ENCODE data around the gene COL11A2.

The COL11A2 gene

DNA sequence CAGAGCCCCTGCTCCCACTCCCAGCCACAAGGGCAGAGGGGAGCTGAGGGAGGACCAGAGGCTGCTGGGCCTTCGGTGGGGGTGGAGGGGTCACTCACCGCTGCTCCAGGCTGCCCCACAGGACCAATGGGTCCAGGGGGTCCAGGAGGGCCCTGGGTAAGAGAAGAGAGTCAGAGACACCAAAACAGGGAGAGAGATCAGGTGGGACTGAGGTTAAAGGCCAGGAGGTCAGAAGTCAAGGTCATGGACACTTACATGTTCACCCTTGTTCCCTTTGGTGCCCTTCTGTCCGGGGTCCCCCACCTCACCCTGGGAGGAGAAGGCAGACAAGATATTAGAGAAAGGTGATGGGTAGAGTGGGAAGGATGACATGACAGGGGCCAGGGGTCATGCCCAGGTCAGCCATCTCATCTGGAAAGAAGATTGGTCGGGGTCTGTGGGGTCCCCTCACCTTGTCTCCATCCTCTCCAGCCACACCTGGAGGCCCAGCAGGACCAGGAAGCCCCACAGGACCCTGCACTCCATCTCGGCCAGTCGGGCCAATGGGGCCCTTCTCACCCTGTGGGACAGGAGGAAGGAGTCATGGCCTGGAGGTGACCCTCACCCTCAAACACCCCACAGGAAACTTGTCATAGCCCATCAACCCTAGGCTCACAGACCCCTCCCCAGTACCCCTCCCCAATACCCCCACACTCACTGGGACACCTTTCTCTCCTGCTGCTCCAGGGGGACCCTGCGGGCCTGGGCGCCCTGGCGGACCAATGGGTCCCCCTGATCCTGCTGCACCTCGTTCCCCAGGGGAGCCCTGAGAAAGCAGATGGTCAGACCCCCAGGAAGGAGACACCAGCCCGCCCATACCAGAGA lies 21.0 kb downstream of the COL11A2 start:
- FAIRE-seq: no peak

DNA sequence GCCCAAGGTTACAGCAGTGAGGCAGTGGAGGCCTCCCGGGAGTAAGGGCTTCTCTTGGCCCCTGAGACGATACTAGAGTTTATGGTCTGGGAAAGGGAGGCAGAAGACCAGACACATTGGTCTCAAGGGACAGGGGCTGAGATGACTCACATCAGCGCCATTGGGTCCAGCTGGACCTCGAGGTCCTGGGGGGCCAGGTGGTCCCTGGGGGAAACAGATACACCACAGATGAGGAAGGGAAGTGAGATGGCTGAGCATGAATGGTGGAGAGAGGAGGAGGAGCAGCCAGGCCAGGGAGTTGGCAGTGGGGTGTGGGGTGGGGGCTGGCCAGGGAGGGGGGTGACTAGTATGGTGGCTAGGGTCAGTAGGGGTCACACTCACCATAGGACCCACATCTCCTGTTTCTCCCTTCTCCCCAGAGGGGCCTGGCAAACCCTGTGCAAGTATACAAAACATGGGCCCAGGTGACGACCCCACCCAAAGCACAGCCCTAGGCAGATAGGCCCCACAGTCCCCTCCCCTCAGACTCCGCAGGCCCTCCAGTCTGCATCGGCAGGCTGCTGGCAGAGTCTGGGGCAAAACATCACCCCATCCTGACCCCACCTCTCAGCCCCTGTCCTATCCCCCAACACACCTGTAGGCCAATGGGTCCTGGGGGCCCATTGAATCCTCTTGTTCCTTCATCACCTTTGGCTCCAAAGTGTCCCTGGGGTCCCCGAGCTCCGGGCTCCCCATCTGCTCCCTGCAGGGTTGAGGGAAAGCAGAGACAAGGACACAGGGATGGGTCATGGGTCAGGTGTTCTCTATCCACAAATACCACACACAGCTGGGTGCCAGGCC lies 21.9 kb downstream of the COL11A2 start:
- no peak for FAIRE-seq

DNA sequence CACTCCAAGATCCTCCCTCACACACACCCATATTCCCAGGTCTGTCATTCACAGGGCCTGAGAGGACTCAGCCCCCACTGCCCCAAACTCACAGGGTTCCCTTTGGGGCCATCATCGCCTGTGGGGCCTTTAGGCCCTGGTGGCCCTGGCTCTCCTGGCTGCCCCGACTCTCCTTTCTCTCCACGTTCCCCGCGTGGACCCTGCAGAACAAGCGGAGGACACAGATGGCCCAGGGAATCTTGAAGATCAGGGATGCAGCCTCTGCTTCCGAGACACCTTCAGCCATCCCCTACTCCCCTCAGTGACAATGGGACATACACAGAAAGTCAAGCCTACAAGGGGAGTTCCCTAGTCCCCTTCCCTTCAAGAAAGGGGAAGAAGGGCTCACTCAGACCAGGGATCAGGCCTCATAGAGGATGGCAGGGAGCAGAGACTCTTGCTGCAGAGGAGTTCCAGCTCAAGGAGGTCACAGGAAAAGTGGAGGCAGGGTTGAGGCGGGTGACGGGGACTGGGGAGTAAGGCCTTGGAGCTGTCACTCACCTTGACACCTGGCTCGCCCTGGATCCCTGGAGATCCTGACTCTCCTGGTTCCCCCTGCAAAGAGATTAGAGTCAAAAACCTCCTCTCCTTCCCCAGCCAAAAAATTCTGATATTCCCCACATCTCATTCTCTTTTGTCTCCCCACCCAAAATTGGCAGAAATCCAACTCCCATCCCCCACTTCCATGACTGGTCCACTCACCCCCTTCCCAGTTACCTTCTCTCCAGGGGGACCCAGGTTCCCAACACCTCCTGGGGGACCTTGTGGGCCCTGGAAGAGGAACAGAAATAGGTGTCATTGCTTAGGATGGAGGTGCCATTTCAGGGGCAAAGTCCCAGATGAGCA lies 22.7 kb downstream of the COL11A2 start:
- no peak for FAIRE-seq

DNA sequence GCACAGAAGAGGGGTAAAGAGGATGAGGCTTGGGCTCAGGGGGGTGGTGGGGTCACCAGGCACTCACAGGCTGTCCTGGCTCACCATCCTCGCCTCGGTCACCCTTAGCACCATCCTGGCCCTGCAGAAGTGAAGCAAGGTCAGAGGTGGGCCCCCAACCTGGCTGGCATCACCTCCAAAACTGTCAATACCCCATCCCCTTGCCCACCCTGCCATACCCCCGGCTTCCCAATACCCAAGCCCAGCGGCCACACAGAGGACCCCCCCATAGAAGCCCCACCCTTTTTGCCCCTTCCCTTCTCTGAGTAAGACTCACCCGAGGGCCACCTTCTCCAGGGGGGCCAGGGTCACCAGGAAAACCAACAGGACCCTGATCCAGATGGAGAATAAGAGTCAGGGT lies 23.6 kb downstream of the COL11A2 start:
- no peak for FAIRE-seq

DNA sequence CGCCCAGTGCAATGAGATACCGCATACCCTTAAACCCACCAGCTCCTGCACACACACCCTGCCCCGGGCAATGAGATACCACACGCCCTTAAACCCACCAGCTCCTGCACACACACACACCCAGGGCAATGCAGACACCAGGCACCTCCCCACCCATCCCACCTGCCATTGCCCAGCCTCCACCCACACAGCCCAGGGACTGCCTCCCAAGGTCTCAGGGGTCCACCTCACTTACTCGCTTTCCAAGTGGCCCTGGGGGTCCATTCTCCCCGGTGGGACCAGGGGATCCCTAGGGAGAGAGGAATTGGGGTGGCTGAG lies 24.0 kb downstream of the COL11A2 start:
- FAIRE-seq: no peak

DNA sequence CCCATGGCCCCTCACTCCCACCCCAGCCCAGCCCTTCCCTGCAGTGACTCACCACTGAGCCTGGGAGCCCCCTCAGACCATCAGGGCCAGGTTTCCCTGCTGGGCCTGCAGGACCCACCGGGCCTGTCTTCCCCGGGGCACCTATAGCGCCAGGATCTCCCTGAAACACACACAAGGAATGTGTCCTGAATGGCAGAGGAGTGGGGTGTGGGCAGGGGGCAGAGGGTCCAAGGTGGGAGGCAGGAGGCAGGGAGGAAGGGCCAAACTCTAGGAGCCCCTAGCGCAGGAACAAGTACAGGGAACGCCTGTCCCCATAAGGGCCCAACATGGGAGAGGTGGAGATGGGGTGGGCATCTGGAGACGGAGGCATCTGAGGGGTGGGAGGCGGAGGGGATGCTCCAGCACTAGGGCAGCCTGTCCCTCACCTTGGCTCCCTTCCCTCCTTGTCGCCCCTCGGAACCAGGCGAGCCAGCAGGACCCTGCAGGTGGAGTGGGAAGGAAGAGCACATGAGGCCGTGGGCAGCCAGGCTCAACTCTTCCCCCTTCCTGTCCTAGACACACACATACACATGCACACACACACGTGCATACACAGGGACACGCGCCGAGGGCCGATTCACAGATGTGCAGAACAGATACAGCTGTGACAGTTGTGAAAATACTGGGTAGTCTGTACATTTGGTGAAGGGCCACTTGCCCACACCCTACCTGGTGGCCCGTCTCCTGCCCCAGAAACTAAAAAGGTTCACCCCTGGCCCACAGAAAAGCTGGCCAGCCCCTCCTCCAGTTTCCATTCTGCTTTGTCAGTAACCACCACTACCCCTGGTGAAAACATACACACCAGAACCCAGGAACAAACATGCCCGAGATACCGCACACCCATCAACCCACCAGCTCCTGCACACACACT lies 24.6 kb downstream of the COL11A2 start:
- no peak for FAIRE-seq

GRCh38 chr6:33166811-33167210 lies 25.5 kb downstream of the COL11A2 start:
- FAIRE-seq: no peak

DNA sequence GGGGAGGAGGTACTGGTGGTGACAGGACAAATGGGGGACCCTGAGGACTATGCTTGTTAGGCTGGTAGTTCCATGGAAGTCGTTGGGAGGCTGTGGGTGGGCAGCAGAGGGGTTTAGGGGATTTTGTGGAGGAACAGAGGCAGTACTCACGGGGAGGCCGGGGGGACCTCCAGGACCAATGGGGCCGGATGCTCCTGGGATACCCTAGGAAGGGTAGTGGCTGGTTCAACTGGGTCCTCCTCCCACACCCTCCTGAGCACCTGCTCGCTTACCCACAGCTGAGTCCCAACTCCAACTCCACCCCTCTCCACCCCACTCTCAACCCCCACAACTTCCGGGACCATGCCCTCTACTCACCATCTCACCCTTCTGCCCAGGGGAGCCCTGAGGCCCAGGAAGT lies 25.9 kb downstream of the COL11A2 start:
- no peak for FAIRE-seq

- FAIRE-seq: no peak
Observed at GRCh38 chr6:33165581-33166258, 26.5 kb downstream of the COL11A2 start.

DNA sequence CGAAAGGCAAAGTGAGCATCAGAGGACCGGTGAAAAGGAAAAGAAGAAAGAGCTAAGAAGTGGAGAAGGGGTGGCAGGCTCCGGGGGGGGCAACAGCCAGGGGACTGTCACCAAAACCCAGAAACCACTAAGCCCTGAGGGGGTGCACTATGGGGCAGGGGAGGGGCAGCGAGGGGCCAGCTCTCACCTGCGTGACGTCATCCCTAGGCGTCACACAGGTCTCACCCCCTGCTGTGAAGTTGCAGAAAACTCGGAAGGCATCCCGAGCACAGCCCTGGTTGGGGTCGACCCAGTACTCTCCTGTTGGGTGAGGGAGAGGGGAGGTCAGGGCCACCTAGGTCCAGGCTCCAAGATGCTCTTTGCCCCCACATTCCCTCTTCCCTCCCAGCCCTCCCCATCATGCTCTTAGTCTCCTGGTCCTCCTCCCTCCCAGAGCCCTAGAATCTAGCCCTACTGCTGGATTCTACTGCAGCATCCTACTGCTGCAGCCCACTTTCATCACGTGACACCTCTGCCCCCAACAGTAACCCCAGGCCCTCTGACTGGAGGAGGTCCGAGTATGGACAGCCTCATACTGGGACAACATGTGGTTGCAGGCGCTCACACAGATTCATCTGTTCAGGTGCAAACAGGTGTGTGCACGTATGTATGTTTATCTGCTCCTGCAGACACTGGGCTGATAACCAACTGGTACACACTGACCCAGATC lies 27.4 kb downstream of the COL11A2 start:
- no peak for FAIRE-seq

DNA sequence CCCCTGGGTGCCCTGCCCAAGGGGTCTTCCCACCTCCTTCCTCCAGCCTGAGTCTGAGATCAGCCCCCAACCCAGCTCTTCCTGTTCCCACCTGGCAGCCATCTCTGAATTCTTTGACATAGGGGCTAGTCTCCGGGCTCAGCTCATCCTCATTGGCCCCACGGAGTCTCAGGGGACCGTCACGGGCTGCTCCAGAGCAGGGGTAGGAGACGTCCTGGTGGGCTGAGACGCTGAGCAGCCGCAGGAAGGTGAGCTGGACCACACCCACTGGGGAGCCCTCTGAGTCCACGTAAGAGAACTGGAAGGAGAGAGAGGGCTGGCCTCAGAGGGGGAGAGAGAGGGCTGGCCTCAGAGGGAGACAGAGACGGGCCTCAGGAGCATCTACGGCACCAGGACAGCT lies 28.1 kb downstream of the COL11A2 start:
- FAIRE-seq: no peak

- no peak for FAIRE-seq
Observed at GRCh38 chr6:33163540-33163939, 28.7 kb downstream of the COL11A2 start.

DNA sequence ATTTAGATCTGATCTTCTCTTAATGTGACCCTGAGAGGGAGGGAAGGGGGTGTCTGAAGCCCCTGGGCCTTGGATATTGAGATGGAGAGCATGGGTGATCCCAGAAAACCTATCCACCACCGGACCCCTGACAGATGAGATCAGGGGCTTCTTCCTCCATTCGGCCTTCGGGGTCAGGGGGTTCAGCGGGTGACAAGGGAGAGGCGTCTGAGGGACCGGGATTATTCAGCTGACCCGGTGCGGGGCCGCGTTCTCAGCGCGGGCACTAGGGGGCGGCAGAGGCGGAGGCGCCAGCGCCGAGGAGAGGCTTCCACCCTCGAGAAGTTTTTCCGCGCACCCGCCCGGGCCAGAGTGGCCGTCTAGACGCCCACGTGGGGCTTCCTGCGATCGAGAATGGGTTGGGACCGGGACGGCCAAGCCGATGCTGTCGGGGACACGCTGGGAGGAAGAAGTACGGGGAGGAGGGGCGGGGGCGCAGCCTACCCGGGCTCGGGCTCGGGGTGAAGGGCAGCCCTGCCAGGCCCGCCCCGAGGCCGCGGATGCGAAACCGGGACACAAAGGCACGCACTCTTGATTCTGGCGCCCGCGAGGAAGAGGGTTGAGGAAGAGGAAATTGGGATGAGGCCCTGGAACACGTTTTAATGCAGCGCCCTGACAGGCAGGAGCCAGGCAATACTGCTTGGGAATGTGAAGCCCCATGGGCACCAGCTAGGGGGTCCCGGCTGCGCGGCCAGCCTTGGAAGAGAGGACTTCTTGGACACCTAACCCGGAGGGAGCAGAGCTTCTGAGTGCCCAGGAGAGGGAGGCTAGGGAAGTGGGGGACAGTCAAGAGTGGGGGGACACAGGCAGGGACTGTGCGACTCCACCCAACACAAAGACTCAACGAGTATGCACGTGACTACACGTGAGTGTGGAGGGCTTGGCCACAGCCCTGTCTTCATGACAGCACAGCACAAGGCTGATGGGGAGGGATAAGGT lies 30.6 kb downstream of the COL11A2 start:
- no peak for FAIRE-seq

DNA sequence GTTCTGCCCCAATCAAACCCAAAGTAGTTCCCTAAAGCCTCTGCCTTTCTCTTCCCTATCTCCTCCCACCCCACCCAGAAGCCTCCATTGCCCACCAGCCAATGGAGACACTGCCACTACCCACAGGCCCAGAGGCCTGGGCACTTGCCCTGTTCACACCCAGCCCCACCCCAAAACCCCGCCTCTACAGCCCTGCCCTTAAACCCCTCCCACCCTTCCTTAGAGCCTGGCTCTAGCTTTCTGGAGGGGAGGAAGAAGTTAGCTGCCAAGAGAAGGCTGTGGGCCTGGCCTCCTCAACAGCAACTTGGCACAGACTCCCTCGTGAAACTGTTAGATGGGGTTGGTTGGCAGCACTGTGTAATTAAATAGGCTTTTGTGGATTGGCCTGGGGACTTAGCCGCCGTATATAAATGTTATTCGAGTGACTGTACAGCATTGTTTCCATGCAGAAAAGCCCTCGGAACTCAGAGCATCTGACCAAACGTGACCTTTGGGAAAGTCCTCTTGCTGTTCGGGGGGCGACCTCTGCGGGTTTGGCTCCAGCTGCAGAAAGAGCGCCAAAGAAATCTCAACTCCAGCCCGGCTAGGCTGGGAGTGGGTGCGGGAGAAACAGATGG lies 31.4 kb downstream of the COL11A2 start:
- FAIRE-seq: no peak

DNA sequence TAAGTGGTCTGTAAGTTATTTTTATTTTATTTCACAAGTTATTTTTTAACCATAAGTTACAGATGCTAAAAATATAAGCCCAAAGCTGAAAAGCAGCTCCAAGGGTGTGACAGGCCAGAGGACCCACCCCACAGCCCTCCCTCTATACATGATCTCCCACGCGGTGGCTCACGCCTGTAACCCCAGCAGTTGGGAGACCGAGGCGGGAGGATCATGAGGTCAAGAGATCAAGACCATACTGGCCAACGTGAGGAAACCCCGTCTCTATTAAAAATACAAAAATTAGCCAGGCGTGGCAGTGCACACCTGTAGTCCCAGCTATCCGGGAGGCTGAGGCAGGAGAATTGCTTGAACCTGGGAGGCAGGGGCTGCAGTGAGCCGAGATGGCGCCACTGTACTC lies 32.2 kb downstream of the COL11A2 start:
- FAIRE-seq: no peak

- no peak for FAIRE-seq
Observed at GRCh38 chr6:33156964-33157363, 35.3 kb downstream of the COL11A2 start.

- no peak for FAIRE-seq
Observed at GRCh38 chr6:33156561-33156960, 35.7 kb downstream of the COL11A2 start.

DNA sequence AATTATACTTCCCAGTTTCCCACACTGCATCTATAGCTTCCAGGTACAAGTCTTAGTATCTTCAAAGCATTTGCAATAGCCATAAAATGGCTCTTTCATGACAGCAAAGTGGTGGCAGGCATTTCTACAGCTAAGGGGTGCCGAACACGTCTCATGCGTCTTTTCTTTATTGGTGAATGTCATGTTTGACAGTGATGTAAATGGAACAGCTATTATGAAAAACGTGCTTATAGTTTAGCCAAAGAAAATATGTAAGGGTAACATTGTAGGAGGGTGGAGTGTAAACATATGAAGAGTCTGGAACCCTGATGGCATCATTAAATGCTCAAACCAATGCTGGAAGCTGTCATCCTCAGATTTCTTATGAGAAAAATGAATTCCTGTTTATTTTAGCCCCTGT lies 37.9 kb downstream of the COL11A2 start:
- FAIRE-seq: no peak

DNA sequence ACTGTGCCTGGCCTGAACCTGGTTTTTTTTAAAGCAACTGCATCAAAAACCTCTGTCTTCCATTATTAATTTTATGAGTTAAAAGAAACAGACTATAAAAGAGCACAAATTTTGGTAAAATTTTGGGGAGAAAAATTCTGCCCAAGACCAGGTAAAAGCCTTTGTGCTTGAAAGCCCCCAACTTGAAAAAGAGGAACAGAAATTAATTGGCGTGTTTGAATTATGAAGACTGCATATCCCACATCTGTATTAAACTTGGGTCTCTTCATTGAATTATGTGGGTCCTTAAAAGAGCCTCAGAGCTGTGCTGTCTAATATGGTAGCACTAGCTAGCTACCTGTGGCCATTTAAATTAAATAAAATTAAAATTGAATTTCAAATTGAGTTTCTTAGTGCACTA lies 41.2 kb downstream of the COL11A2 start:
- no peak for FAIRE-seq

All from endometrium (tissue), 2 donors.